GM12801 (cell line): ENCODE data around the gene UQCR11.

ENCODE experiments used
- CTCF ChIP-seq: IDR thresholded peaks from one replicate; pipeline ENCODE4 v1.5.1; 2011; ENCODE audit warnings: control low read depth; ENCODE audit not compliant: insufficient read length; ENCODE audit errors: extremely low read depth

Gene UQCR11

GRCh38 chr19:1618157-1619093 is 13.2 kb upstream of the UQCR11 start:
- no peak for TF ChIP-seq CTCF

- TF ChIP-seq CTCF, result no peak
These were observed 11.6 kb upstream of the UQCR11 start for GRCh38 chr19:1616875-1617274.

- TF ChIP-seq CTCF, result no peak
These were observed 11.1 kb upstream of the UQCR11 start for GRCh38 chr19:1616396-1616795.

- no peak for TF ChIP-seq CTCF
These were observed 10.0 kb upstream of the UQCR11 start for GRCh38 chr19:1615156-1615765.

GRCh38 chr19:1613808-1614570 is 8.7 kb upstream of the UQCR11 start:
- TF ChIP-seq CTCF, result no peak

GRCh38 chr19:1613146-1613545 is 7.9 kb upstream of the UQCR11 start:
- TF ChIP-seq CTCF, result no peak
